Myocyte (in vitro differentiated cells): ENCODE measurements around the gene PNPLA2. TPM values are rescaled to one million over a fixed set of nuclear protein-coding genes. Genes with fewer than 3 reads are reported as not detected.

ENCODE experiments used
- DNase-seq: peaks from one replicate; pipeline ENCODE4 v3.0.0-alpha.2; 2012; ENCODE audit warnings: low read depth
- total RNA-seq: library from RNA; depleted of rRNA; stranded (reverse); fragments of >200 nt; gene quantifications from 2 replicates; pipeline ENCODE4 v1.2.3, GENCODE V29; 2014

The PNPLA2 gene
- total RNA-seq, 1 donor from 2014 or later: 84.0 TPM

- DNase-seq: peak; percentile 78
Measured at GRCh38 chr11:786235-787083, 32.3 kb upstream of the PNPLA2 start.

GRCh38 chr11:787084-787675 lies 31.5 kb upstream of the PNPLA2 start:
- no peak for DNase-seq

- DNase-seq: no peak
Measured at GRCh38 chr11:788009-788640, 30.6 kb upstream of the PNPLA2 start.

GRCh38 chr11:788953-789940 lies 29.5 kb upstream of the PNPLA2 start:
- DNase-seq: peak; percentile 50

- DNase-seq: peak; percentile 52
Measured at GRCh38 chr11:789943-790342, 28.8 kb upstream of the PNPLA2 start, which contains the start of gene CEND1. Gene CEND1, minus strand, starts transcription at chr11:790090. Its CDS starts 1,514 bp downstream, at chr11:788576.

- peak; percentile 40 for DNase-seq
Measured at GRCh38 chr11:790721-791564, 27.8 kb upstream of the PNPLA2 start.

GRCh38 chr11:791658-792534 lies 26.8 kb upstream of the PNPLA2 start:
- no peak for DNase-seq

- no peak for DNase-seq
Measured at GRCh38 chr11:792535-792821, 26.2 kb upstream of the PNPLA2 start.

GRCh38 chr11:792873-793272 lies 25.8 kb upstream of the PNPLA2 start:
- no peak for DNase-seq

- DNase-seq: peak; percentile 49
Measured at GRCh38 chr11:793556-793955, 25.2 kb upstream of the PNPLA2 start.

GRCh38 chr11:794013-794765 lies 24.5 kb upstream of the PNPLA2 start:
- DNase-seq: peak; percentile 50

- no peak for DNase-seq
Measured at GRCh38 chr11:794766-795633, 23.7 kb upstream of the PNPLA2 start.

GRCh38 chr11:795634-796564 lies 22.8 kb upstream of the PNPLA2 start:
- DNase-seq: peak; percentile 74

- no peak for DNase-seq
Measured at GRCh38 chr11:796565-797295, 22.0 kb upstream of the PNPLA2 start.

- peak; percentile 89 for DNase-seq
Measured at GRCh38 chr11:797296-798092, 21.2 kb upstream of the PNPLA2 start.
